HepG2 (cell line): ENCODE measurements around the gene MFRP. TPM values are rescaled to one million over a fixed set of nuclear protein-coding genes. Genes with fewer than 3 reads are reported as not detected.

ENCODE experiments used
- CBX5 ChIP-seq: sonication (generic); formaldehyde crosslinking; IDR thresholded peaks from 2 replicates; pipeline ENCODE4 v1.4.0; 2020; ENCODE audit warnings: missing genetic modification reagents, borderline replicate concordance
- DNMT1 ChIP-seq: sonication (generic); formaldehyde crosslinking; IDR thresholded peaks from 2 replicates; pipeline ENCODE4 v1.5.1; 2020; ENCODE audit warnings: mild to moderate bottlenecking, missing genetic modification reagents
- ELF3 ChIP-seq: IDR thresholded peaks from 2 replicates; pipeline ENCODE4 v1.6.1; 2016; ENCODE audit warnings: missing genetic modification reagents, missing compliant biosample characterization
- FOXA3 ChIP-seq: IDR thresholded peaks from 2 replicates; pipeline ENCODE4 v1.6.1; 2016; ENCODE audit warnings: missing genetic modification reagents, missing compliant biosample characterization
- GATAD2A ChIP-seq: IDR thresholded peaks from 2 replicates; pipeline ENCODE4 v1.6.1; 2016
- GPN1 ChIP-seq: sonication (generic); formaldehyde crosslinking; IDR thresholded peaks from 2 replicates; pipeline ENCODE4 v1.5.1; 2020; ENCODE audit warnings: missing genetic modification reagents, borderline replicate concordance
- HDAC2 ChIP-seq: sonication (generic); formaldehyde crosslinking; IDR thresholded peaks from 2 replicates; pipeline ENCODE4 v1.4.0; 2020; ENCODE audit warnings: missing genetic modification reagents
- HOXA5 ChIP-seq: sonication (generic); formaldehyde crosslinking; IDR thresholded peaks from 2 replicates; pipeline ENCODE4 v1.4.0; 2020; ENCODE audit warnings: missing genetic modification reagents
- KLF11 ChIP-seq: IDR thresholded peaks from 2 replicates; pipeline ENCODE4 v1.6.1; 2016; ENCODE audit warnings: missing compliant biosample characterization
- MZF1 ChIP-seq: sonication (generic); formaldehyde crosslinking; IDR thresholded peaks from 2 replicates; pipeline ENCODE4 v1.8.1; 2023; ENCODE audit warnings: mild to moderate bottlenecking, missing genetic modification reagents, borderline replicate concordance
- NCOA2 ChIP-seq: sonication (generic); formaldehyde crosslinking; IDR thresholded peaks from 2 replicates; pipeline ENCODE4 v1.8.0; 2022; ENCODE audit warnings: inconsistent platforms
- SMC3 ChIP-seq: IDR thresholded peaks from 2 replicates; pipeline ENCODE4 v1.6.1; 2011; ENCODE audit warnings: low read length, improper control_type of control experiment
- SOX13 ChIP-seq, 3 experiments: fragments of 450-650 bp in 1 of 3; sonication (generic) in 1 of 3; formaldehyde crosslinking in 1 of 3; IDR thresholded peaks in 2 of 3; conservative IDR thresholded peaks in 1 of 3; 2 replicates each; pipeline versions ENCODE4 v1.5.0 to v1.6.1; 2016 to 2020; ENCODE audit warnings: antibody characterized with exemption in 1 of 3, mild to moderate bottlenecking in 1 of 3, missing compliant biosample characterization in 1 of 3, missing genetic modification reagents in 1 of 3, moderate library complexity in 1 of 3
- SYNCRIP ChIP-seq: fragments of 200-400 bp; formaldehyde crosslinking; IDR thresholded peaks from 2 replicates; pipeline ENCODE4 v1.6.1; 2018; ENCODE audit warnings: mild to moderate bottlenecking, low read depth, low read length; ENCODE audit not compliant: insufficient read depth
- TAF1 ChIP-seq: sonication (generic); formaldehyde crosslinking; IDR thresholded peaks from 2 replicates; pipeline ENCODE4 v1.4.0; 2020; ENCODE audit warnings: missing genetic modification reagents
- TEAD3 ChIP-seq: optimal IDR thresholded peaks from 2 replicates; pipeline ENCODE3; 2016; ENCODE audit warnings: borderline replicate concordance
- YY1 ChIP-seq: IDR thresholded peaks from 2 replicates; pipeline ENCODE4 v1.6.1; 2011; ENCODE audit warnings: low read length, low read depth, moderate library complexity, mild to moderate bottlenecking; ENCODE audit not compliant: insufficient read depth, insufficient replicate concordance
- ZMYM2 ChIP-seq: sonication (generic); formaldehyde crosslinking; IDR thresholded peaks from 2 replicates; pipeline ENCODE4 v1.8.0; 2022; ENCODE audit warnings: mild to moderate bottlenecking, missing genetic modification reagents
- ZNF460 ChIP-seq: sonication (generic); formaldehyde crosslinking; IDR thresholded peaks from 2 replicates; pipeline ENCODE4 v1.5.1; 2020; ENCODE audit warnings: missing genetic modification reagents, mild to moderate bottlenecking, borderline replicate concordance
- ZNF552 ChIP-seq: sonication (generic); formaldehyde crosslinking; IDR thresholded peaks from 2 replicates; pipeline ENCODE4 v1.9.0; 2022; ENCODE audit warnings: missing genetic modification reagents, mild to moderate bottlenecking, borderline replicate concordance
- ZNF83 ChIP-seq: sonication (generic); formaldehyde crosslinking; IDR thresholded peaks from 2 replicates; pipeline ENCODE4 v1.4.0; 2020; ENCODE audit warnings: missing genetic modification reagents, mild to moderate bottlenecking, borderline replicate concordance
- polyA plus RNA-seq, 8 experiments: library from polyadenylated mRNA; depleted of rRNA in 3 of 8; stranded (reverse) in 7 of 8; unstranded in 1 of 8; fragments of >200 nt; fragmentation: Illumina TruSeq in 4 of 8; extraction: Trizol in 4 of 8; gene quantifications; 2 replicates each; pipeline versions ENCODE4 v1.2.1 to v1.2.3, GENCODE V29; 2011 to 2016; ENCODE audit warnings: low read depth in 4 of 8, missing spikeins in 1 of 8, mixed read lengths in 1 of 8; ENCODE audit not compliant: insufficient read depth in 1 of 8
- total RNA-seq, 5 experiments: library from RNA; depleted of rRNA; stranded (reverse); fragments of >200 nt; fragmentation: Illumina TruSeq; extraction: Trizol; gene quantifications; 2 replicates each; pipeline ENCODE4 v1.2.3, GENCODE V29; 2016; ENCODE audit warnings: low read depth in 1 of 5
- TF ChIP-seq, protein P1 (sequence below): sonication (generic); formaldehyde crosslinking; IDR thresholded peaks from 2 replicates; pipeline ENCODE4 v1.9.0; 2022; ENCODE audit warnings: low read depth, missing genetic modification reagents
- TF ChIP-seq, protein P2 (sequence below): sonication (generic); formaldehyde crosslinking; IDR thresholded peaks from 2 replicates; pipeline ENCODE4 v1.8.1; 2023; ENCODE audit warnings: mild to moderate bottlenecking, missing genetic modification reagents
- TF ChIP-seq, protein P3 (sequence below): IDR thresholded peaks from 2 replicates; pipeline ENCODE4 v1.6.1; 2016; ENCODE audit warnings: mild to moderate bottlenecking
- TF ChIP-seq, protein P4 (sequence below): sonication (generic); formaldehyde crosslinking; IDR thresholded peaks from 2 replicates; pipeline ENCODE4 v1.5.0; 2020; ENCODE audit warnings: mild to moderate bottlenecking, missing genetic modification reagents

Gene MFRP
- total and polyA plus RNA-seq, 2 of the 13 experiments (the other 11 are each of a cell fraction or from before 2014, with no cell fraction given), result not detected

DNA sequence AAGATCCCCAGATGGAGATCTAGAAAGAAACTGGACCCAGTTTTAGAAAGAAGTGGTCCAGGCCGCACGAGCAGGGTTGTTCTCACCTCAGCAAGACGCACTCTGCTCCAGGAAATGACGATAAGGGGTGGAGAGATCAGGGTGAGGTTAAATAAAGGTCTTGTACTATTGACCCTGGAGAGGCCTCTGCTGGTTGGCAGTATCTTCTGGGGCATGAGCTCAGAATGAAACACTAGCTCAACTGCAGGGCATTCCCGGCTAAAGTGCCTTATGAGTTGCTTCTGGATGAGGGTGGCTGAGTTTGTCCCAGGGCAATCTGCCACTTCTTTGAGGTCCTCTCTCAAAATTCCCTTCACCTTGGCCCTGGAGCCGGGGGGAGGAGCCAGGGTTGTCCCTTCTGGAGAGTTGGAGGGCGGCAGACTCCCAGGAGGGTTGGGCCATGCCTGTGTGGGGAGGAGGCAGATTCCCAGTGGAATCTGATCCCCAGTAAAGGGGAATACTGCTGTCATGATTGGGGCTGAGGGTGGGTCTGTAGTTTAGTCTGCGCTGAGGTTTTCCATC, 24.1 kb upstream of the MFRP start (continued):
- no peak for TF ChIP-seq SOX13 (IDR thresholded peaks at IDR 0.05)
- 0 out of 4 replicates have a peak, but pooled peaks of 1 of the 2 experiments have one; percentile 12 for TF ChIP-seq SOX13 (CRISPR knock-in tag; conservative IDR thresholded peaks at IDR 0.05 in 1 of 2, IDR thresholded peaks at IDR 0.05 in 1 of 2)
- TF ChIP-seq GPN1 (CRISPR knock-in tag), result no peak
- TF ChIP-seq ELF3, result peak; percentile 50; the same call in 1 of the 2 replicates
- peak; percentile 65; the same call in 1 of the 2 replicates for TF ChIP-seq HDAC2 (CRISPR knock-in tag)
- TF ChIP-seq, protein P1, sequence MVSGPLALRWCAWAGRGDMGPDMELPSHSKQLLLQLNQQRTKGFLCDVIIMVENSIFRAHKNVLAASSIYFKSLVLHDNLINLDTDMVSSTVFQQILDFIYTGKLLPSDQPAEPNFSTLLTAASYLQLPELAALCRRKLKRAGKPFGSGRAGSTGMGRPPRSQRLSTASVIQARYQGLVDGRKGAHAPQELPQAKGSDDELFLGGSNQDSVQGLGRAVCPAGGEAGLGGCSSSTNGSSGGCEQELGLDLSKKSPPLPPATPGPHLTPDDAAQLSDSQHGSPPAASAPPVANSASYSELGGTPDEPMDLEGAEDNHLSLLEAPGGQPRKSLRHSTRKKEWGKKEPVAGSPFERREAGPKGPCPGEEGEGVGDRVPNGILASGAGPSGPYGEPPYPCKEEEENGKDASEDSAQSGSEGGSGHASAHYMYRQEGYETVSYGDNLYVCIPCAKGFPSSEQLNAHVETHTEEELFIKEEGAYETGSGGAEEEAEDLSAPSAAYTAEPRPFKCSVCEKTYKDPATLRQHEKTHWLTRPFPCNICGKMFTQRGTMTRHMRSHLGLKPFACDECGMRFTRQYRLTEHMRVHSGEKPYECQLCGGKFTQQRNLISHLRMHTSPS, result 0 out of 2 replicates have a peak, but pooled peaks have one; percentile 55
- TF ChIP-seq SMC3, result no peak
- peak; percentile 34; the same call in 1 of the 2 replicates for TF ChIP-seq NCOA2 (CRISPR knock-in tag)
- no peak for TF ChIP-seq DNMT1
- TF ChIP-seq HOXA5, result no peak
- no peak for TF ChIP-seq TEAD3 (CRISPR knock-in tag)
- TF ChIP-seq GATAD2A (CRISPR knock-in tag), result peak; percentile 58; the same call in 1 of the 2 replicates
- TF ChIP-seq ZNF83 (CRISPR knock-in tag), result no peak
- TF ChIP-seq ZMYM2 (CRISPR knock-in tag), result no peak
- TF ChIP-seq SYNCRIP, result no peak
- no peak for TF ChIP-seq ZNF552 (CRISPR knock-in tag)
- TF ChIP-seq CBX5 (CRISPR knock-in tag), result no peak
- TF ChIP-seq, protein P2, sequence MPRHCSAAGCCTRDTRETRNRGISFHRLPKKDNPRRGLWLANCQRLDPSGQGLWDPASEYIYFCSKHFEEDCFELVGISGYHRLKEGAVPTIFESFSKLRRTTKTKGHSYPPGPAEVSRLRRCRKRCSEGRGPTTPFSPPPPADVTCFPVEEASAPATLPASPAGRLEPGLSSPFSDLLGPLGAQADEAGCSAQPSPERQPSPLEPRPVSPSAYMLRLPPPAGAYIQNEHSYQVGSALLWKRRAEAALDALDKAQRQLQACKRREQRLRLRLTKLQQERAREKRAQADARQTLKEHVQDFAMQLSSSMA (CRISPR knock-in tag), result no peak
- TF ChIP-seq FOXA3 (CRISPR knock-in tag), result peak; percentile 65
- no peak for TF ChIP-seq MZF1 (CRISPR knock-in tag)
- TF ChIP-seq, protein P3, sequence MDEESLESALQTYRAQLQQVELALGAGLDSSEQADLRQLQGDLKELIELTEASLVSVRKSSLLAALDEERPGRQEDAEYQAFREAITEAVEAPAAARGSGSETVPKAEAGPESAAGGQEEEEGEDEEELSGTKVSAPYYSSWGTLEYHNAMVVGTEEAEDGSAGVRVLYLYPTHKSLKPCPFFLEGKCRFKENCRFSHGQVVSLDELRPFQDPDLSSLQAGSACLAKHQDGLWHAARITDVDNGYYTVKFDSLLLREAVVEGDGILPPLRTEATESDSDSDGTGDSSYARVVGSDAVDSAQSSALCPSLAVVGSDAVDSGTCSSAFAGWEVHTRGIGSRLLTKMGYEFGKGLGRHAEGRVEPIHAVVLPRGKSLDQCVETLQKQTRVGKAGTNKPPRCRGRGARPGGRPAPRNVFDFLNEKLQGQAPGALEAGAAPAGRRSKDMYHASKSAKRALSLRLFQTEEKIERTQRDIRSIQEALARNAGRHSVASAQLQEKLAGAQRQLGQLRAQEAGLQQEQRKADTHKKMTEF (CRISPR knock-in tag), result 0 out of 2 replicates have a peak, but pooled peaks have one; percentile 22
- no peak; the same call in 1 of the 2 replicates for TF ChIP-seq TAF1 (CRISPR knock-in tag)
- TF ChIP-seq KLF11 (CRISPR knock-in tag), result no peak
- no peak for TF ChIP-seq ZNF460 (CRISPR knock-in tag)
- TF ChIP-seq, protein P4, sequence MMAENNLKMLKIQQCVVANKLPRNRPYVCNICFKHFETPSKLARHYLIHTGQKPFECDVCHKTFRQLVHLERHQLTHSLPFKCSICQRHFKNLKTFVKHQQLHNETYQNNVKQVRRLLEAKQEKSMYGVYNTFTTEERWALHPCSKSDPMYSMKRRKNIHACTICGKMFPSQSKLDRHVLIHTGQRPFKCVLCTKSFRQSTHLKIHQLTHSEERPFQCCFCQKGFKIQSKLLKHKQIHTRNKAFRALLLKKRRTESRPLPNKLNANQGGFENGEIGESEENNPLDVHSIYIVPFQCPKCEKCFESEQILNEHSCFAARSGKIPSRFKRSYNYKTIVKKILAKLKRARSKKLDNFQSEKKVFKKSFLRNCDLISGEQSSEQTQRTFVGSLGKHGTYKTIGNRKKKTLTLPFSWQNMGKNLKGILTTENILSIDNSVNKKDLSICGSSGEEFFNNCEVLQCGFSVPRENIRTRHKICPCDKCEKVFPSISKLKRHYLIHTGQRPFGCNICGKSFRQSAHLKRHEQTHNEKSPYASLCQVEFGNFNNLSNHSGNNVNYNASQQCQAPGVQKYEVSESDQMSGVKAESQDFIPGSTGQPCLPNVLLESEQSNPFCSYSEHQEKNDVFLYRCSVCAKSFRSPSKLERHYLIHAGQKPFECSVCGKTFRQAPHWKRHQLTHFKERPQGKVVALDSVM (CRISPR knock-in tag), result peak; percentile 36; the same call in 1 of the 2 replicates
- no peak for TF ChIP-seq YY1
